ENCODE results near the gene MCOLN1. TPM values are rescaled to one million over a fixed set of nuclear protein-coding genes. Genes with fewer than 3 reads are reported as not detected.

Gene MCOLN1
- polyA plus RNA-seq, 3 donors = 18.5 to 20.0 (median 19.8) TPM

GRCh38 chr19:7494416-7495098 lies 27.9 kb upstream of the MCOLN1 start:
- peak; percentile 72 for DNase-seq

GRCh38 chr19:7497292-7497691 lies 25.1 kb upstream of the MCOLN1 start:
- DNase-seq = no peak

GRCh38 chr19:7500811-7501450 lies 21.5 kb upstream of the MCOLN1 start:
- peak; percentile 72 for DNase-seq

- no peak for DNase-seq
Observed at GRCh38 chr19:7502552-7502951, 19.9 kb upstream of the MCOLN1 start.

GRCh38 chr19:7504684-7505083 lies 17.7 kb upstream of the MCOLN1 start:
- DNase-seq = no peak

GRCh38 chr19:7505288-7505681 lies 17.1 kb upstream of the MCOLN1 start:
- no peak for DNase-seq

GRCh38 chr19:7505682-7506384 lies 16.6 kb upstream of the MCOLN1 start:
- no peak for DNase-seq

GRCh38 chr19:7506385-7507328 lies 15.8 kb upstream of the MCOLN1 start:
- DNase-seq = no peak

- no peak for DNase-seq
Observed at GRCh38 chr19:7507884-7508283, 14.5 kb upstream of the MCOLN1 start.

- no peak for DNase-seq
Observed at GRCh38 chr19:7509625-7510024, 12.8 kb upstream of the MCOLN1 start.

GRCh38 chr19:7512400-7512851 lies 10.0 kb upstream of the MCOLN1 start:
- DNase-seq = no peak

GRCh38 chr19:7513809-7514642 lies 8.4 kb upstream of the MCOLN1 start:
- DNase-seq = no peak

- no peak for DNase-seq
Observed at GRCh38 chr19:7515110-7515644, 7.2 kb upstream of the MCOLN1 start.

GRCh38 chr19:7515645-7516151 lies 6.7 kb upstream of the MCOLN1 start, which contains the start of gene ZNF358:
Gene ZNF358, plus strand, starts transcription at chr19:7516103. Its CDS starts 3,140 bp downstream, at chr19:7519243.
- DNase-seq = peak; percentile 70

GRCh38 chr19:7516333-7516732 lies 6.1 kb upstream of the MCOLN1 start:
- no peak for DNase-seq

- DNase-seq = no peak
Observed at GRCh38 chr19:7516878-7517277, 5.5 kb upstream of the MCOLN1 start.

- DNase-seq = no peak
Observed at GRCh38 chr19:7519361-7520130, 2.9 kb upstream of the MCOLN1 start.

GRCh38 chr19:7520131-7521051 lies 2.0 kb upstream of the MCOLN1 start:
- DNase-seq = no peak

Data from renal pelvis (tissue), 4 donors.